ENCODE measurements around the gene KCTD13. TPM values are rescaled to one million over a fixed set of nuclear protein-coding genes. Genes with fewer than 3 reads are reported as not detected.

Gene KCTD13
- total RNA-seq, 4 donors from 2014 or later, result 12.0 to 30.7 (median 20.1) TPM

GRCh38 chr16:29898135-29898803 lies 27.8 kb downstream of the KCTD13 start:
- Histone ChIP-seq H3K4me3 (no peak overlapping the region), H3K4me1 (peaks cover 0 to 23% (median 4%) of the 10 kb centered on the region in 3 donors), H3K9me3 (no peaks in the 10 kb centered on the region), H3K36me3 (no peaks in the 10 kb centered on the region), H3K27ac (no peak overlapping the region), H3K27me3 (peaks cover 62% of the 10 kb centered on the region)
- no peak for TF ChIP-seq POLR2AphosphoS5 (IDR thresholded peaks at IDR 0.05)
- TF ChIP-seq CTCF (IDR thresholded peaks at IDR 0.05), result no peak
- TF ChIP-seq EP300 (IDR thresholded peaks at IDR 0.05), result no peak
- no peak for TF ChIP-seq POLR2A (IDR thresholded peaks at IDR 0.05)
- ATAC-seq, result no peak
- WGBS, 2 donors (ENCODE audit: low coverage in 1 of 2), result 3 to 8% methylated on average over 5 to 8 of the region's 9 CpGs

DNA sequence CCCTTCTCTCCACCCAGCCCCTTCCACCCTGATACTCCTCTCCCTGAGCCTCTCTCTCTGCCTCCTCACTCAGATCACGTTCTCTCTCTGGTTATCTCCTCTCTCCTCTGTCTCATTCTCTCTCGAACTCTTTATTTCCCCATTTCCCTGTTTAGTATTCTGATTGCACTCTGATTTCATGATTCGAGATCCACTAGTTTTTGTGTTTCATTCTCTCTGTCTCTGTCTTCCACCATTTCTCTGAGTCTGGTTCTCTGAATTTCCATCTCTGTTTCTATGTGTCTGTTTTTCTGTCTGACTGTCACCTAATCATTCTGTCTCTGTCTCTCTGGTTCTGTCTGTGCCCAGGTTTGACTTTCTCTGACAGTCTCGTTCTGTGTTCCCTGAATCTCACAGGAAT lies 28.7 kb downstream of the KCTD13 start:
- TF ChIP-seq EP300 (IDR thresholded peaks at IDR 0.05), result no peak
- TF ChIP-seq CTCF (IDR thresholded peaks at IDR 0.05), result no peak
- no peak for TF ChIP-seq POLR2A (IDR thresholded peaks at IDR 0.05)
- TF ChIP-seq POLR2AphosphoS5 (IDR thresholded peaks at IDR 0.05), result no peak

GRCh38 chr16:29896841-29897240 lies 29.2 kb downstream of the KCTD13 start:
- Histone ChIP-seq H3K4me3 (no peak overlapping the region), H3K9me3 (no peaks in the 10 kb centered on the region), H3K27me3 (peaks cover 61% of the 10 kb centered on the region), H3K36me3 (no peaks in the 10 kb centered on the region), H3K4me1 (peaks cover 0 to 23% (median 4%) of the 10 kb centered on the region in 3 donors), H3K27ac (no peak overlapping the region)
- 47 to 93% methylated on average over 1 to 3 of the region's 15 CpGs for WGBS, 2 donors (ENCODE audit: low coverage in 1 of 2)
- no peak for ATAC-seq
- TF ChIP-seq EP300 (IDR thresholded peaks at IDR 0.05) (no peak), POLR2AphosphoS5 (IDR thresholded peaks at IDR 0.05) (no peak), CTCF (IDR thresholded peaks at IDR 0.05) (no peak), POLR2A (IDR thresholded peaks at IDR 0.05) (no peak)

More for the DNA sequence above, 28.7 kb downstream of the KCTD13 start:
- Histone ChIP-seq H3K4me3 (no peak overlapping the region), H3K4me1 (peaks cover 0 to 23% (median 4%) of the 10 kb centered on the region in 3 donors), H3K27me3 (peaks cover 62% of the 10 kb centered on the region), H3K36me3 (no peaks in the 10 kb centered on the region), H3K9me3 (no peaks in the 10 kb centered on the region), H3K27ac (no peak overlapping the region)
- WGBS, 2 donors (ENCODE audit: low coverage in 1 of 2), result 42 to 52% methylated on average over 4 of the region's 4 CpGs
- ATAC-seq, result no peak

GRCh38 chr16:29894352-29894751 lies 31.7 kb downstream of the KCTD13 start:
- no peaks in the 10 kb centered on the region for H3K9me3 ChIP-seq
- H3K27me3 ChIP-seq, result peaks cover 42% of the 10 kb centered on the region
- H3K4me1 ChIP-seq, result peaks cover 0 to 6% (median 0%) of the 10 kb centered on the region in 3 donors
- no peak overlapping the region for H3K27ac ChIP-seq
- no peaks in the 10 kb centered on the region for H3K36me3 ChIP-seq
- ATAC-seq, result no peak
- 70 to 72% methylated on average over 3 to 4 of the region's 4 CpGs for WGBS, 2 donors (ENCODE audit: low coverage in 1 of 2)
- no peak overlapping the region for H3K4me3 ChIP-seq
- TF ChIP-seq CTCF (IDR thresholded peaks at IDR 0.05) (no peak), EP300 (IDR thresholded peaks at IDR 0.05) (no peak), POLR2A (IDR thresholded peaks at IDR 0.05) (no peak), POLR2AphosphoS5 (IDR thresholded peaks at IDR 0.05) (no peak)

- H3K4me3 ChIP-seq, result no peak overlapping the region
- H3K27ac ChIP-seq, result no peak overlapping the region
- no peaks in the 10 kb centered on the region for H3K4me1 ChIP-seq
- ATAC-seq, result no peak
- TF ChIP-seq EP300 (IDR thresholded peaks at IDR 0.05) (no peak), CTCF (IDR thresholded peaks at IDR 0.05) (no peak), POLR2A (IDR thresholded peaks at IDR 0.05) (no peak), POLR2AphosphoS5 (IDR thresholded peaks at IDR 0.05) (no peak)
- WGBS, 2 donors (ENCODE audit: low coverage in 1 of 2), result 80 to 93% methylated on average over 2 to 3 of the region's 3 CpGs
- H3K9me3 ChIP-seq, result no peaks in the 10 kb centered on the region
- H3K27me3 ChIP-seq, result peaks cover 34% of the 10 kb centered on the region
- H3K36me3 ChIP-seq, result no peaks in the 10 kb centered on the region
Measured at GRCh38 chr16:29893553-29893952, 32.5 kb downstream of the KCTD13 start.
